GM23338 (cell line): ENCODE measurements around the gene GPD1. TPM values are rescaled to one million over a fixed set of nuclear protein-coding genes. Genes with fewer than 3 reads are reported as not detected.
A peak's percentile ranks its signal among the peaks of the same experiment; 100 is the strongest.

Experiments used
- ATAC-seq: fragments of 200-7000 bp; cut with Tn5 transposase; 3 replicates; pipeline ENCODE4 v1.9.1; 2020
- DNase-seq: peaks from one replicate; pipeline ENCODE4 v3.0.0-alpha.2; 2015; ENCODE audit warnings: low spot score
- H2AFZ ChIP-seq: fragments of 200-600 bp; sonication (generic); 2 replicates; pipeline ENCODE4 v1.8.0; 2016; ENCODE audit warnings: antibody characterized with exemption, mild to moderate bottlenecking, moderate library complexity
- H3F3A ChIP-seq: fragments of 200-600 bp; sonication (generic); replicated peaks from 2 replicates; pipeline ENCODE4 v1.8.0; 2017; ENCODE audit warnings: antibody characterized with exemption, mixed run types, low read depth
- H3K27ac ChIP-seq: fragments of 200-600 bp; sonication (generic); 2 replicates; pipeline ENCODE4 v1.6.1; 2016; ENCODE audit warnings: low read depth
- H3K27me3 ChIP-seq: fragments of 200-600 bp; sonication (generic); 2 replicates; pipeline ENCODE4 v1.8.0; 2016; ENCODE audit warnings: mild to moderate bottlenecking, mixed run types, moderate library complexity; ENCODE audit not compliant: insufficient read depth
- H3K36me3 ChIP-seq: fragments of 200-600 bp; sonication (generic); 2 replicates; pipeline ENCODE4 v1.8.0; 2016; ENCODE audit warnings: mild to moderate bottlenecking; ENCODE audit not compliant: insufficient read depth
- H3K4me1 ChIP-seq: fragments of 200-600 bp; sonication (generic); 2 replicates; pipeline ENCODE4 v1.8.0; 2016; ENCODE audit warnings: mild to moderate bottlenecking, moderate library complexity; ENCODE audit not compliant: insufficient read depth
- H3K4me2 ChIP-seq: fragments of 200-600 bp; sonication (generic); 2 replicates; pipeline ENCODE4 v1.7.1; 2017; ENCODE audit warnings: mixed run types
- H3K4me3 ChIP-seq: fragments of 200-600 bp; sonication (generic); 2 replicates; pipeline ENCODE4 v1.6.1; 2016; ENCODE audit warnings: mixed run types
- H3K79me2 ChIP-seq: fragments of 200-600 bp; sonication (generic); replicated peaks from 2 replicates; pipeline ENCODE4 v1.8.0; 2017; ENCODE audit warnings: mild to moderate bottlenecking; ENCODE audit not compliant: insufficient read depth
- H3K9me2 ChIP-seq: fragments of 200-600 bp; sonication (generic); 2 replicates; pipeline ENCODE4 v1.8.0; 2017; ENCODE audit not compliant: insufficient read depth
- H4K20me1 ChIP-seq: fragments of 200-600 bp; sonication (generic); replicated peaks from 2 replicates; pipeline ENCODE4 v1.8.0; 2017; ENCODE audit warnings: mild to moderate bottlenecking; ENCODE audit not compliant: insufficient read depth
- H3K27ac Mint-ChIP-seq: 2 replicates; pipeline ENCODE4 v1.8.0; 2020; ENCODE audit warnings: inconsistent platforms, mild to moderate bottlenecking, moderate library complexity, mixed read lengths
- H3K27me3 Mint-ChIP-seq: 3 replicates; pipeline ENCODE4 v1.8.0; 2022; ENCODE audit warnings: low read depth, mild to moderate bottlenecking, moderate library complexity, mixed read lengths, inconsistent platforms; ENCODE audit not compliant: insufficient read depth, poor library complexity
- H3K36me3 Mint-ChIP-seq: 3 replicates; pipeline ENCODE4 v1.8.0; 2021; ENCODE audit warnings: low read depth, mild to moderate bottlenecking, inconsistent platforms, moderate library complexity, mixed read lengths
- H3K4me1 Mint-ChIP-seq: 3 replicates; pipeline ENCODE4 v1.8.0; 2020; ENCODE audit warnings: mild to moderate bottlenecking, inconsistent platforms, mixed read lengths
- H3K4me3 Mint-ChIP-seq: 3 replicates; pipeline ENCODE4 v1.8.0; 2021; ENCODE audit warnings: moderate library complexity, mild to moderate bottlenecking, inconsistent platforms, mixed read lengths
- H3K9me3 Mint-ChIP-seq: 3 replicates; pipeline ENCODE4 v1.8.0; 2020; ENCODE audit warnings: moderate library complexity, mild to moderate bottlenecking, inconsistent platforms, mixed read lengths
- CREB1 ChIP-seq: fragments of 250-450 bp; sonication (Bioruptor Pico); IDR thresholded peaks from 2 replicates; pipeline ENCODE4 v1.5.0; 2020; ENCODE audit warnings: low read depth, mild to moderate bottlenecking, moderate library complexity
- ETS1 ChIP-seq: IDR thresholded peaks from 2 replicates; pipeline ENCODE4 v1.6.1; 2016; ENCODE audit warnings: antibody characterized with exemption
- EZH2 ChIP-seq: fragments of 200-600 bp; sonication (generic); IDR thresholded peaks from one replicate; pipeline ENCODE4 v1.8.0; 2017; ENCODE audit warnings: antibody characterized with exemption, mild to moderate bottlenecking, low read depth; ENCODE audit not compliant: unreplicated experiment
- EZH2phosphoT487 ChIP-seq: fragments of 200-600 bp; sonication (generic); IDR thresholded peaks from one replicate; pipeline ENCODE4 v1.8.1; 2018; ENCODE audit warnings: antibody characterized with exemption; ENCODE audit not compliant: unreplicated experiment
- JUNB ChIP-seq: IDR thresholded peaks from one replicate; pipeline ENCODE4 v1.6.1; 2016; ENCODE audit warnings: antibody characterized with exemption; ENCODE audit not compliant: unreplicated experiment
- POLR2AphosphoS5 ChIP-seq: IDR thresholded peaks from 2 replicates; pipeline ENCODE4 v1.6.1; 2016; ENCODE audit warnings: antibody characterized with exemption, low read depth
- STAT1 ChIP-seq: IDR thresholded peaks from one replicate; pipeline ENCODE4 v1.6.1; 2016; ENCODE audit warnings: antibody characterized with exemption; ENCODE audit not compliant: unreplicated experiment
- ZNF114 ChIP-seq: fragments of 250-450 bp; sonication (Bioruptor Pico); IDR thresholded peaks from 2 replicates; pipeline ENCODE4 v1.5.0; 2020; ENCODE audit warnings: mild to moderate bottlenecking, moderate library complexity
- ZNF331 ChIP-seq: fragments of 250-450 bp; sonication (Bioruptor Pico); IDR thresholded peaks from 2 replicates; pipeline ENCODE4 v1.5.0; 2020; ENCODE audit warnings: low read depth, mild to moderate bottlenecking, moderate library complexity
- polyA plus RNA-seq: library from polyadenylated mRNA; unstranded; fragments of >200 nt; fragmentation: Nextera tagmentation; extraction: Ambion mirVana; gene quantifications from 2 replicates; pipeline ENCODE4 v1.2.1, GENCODE V29; 2016
- total RNA-seq: library from RNA; depleted of rRNA; stranded (reverse); fragments of >200 nt; shearing (Covaris generic); gene quantifications from 2 replicates; pipeline ENCODE4 v1.2.3, GENCODE V29; 2014
- TF ChIP-seq, protein P1 (sequence below), 2 experiments: fragments of 200-600 bp in 1 of 2; sonication (generic) in 1 of 2; conservative IDR thresholded peaks; 2 replicates each; pipeline versions ENCODE4 v1.5.1 to v1.6.1; 2016 to 2017; ENCODE audit warnings: antibody characterized with exemption in 2 of 2, low read depth in 2 of 2, mild to moderate bottlenecking in 2 of 2, moderate library complexity in 1 of 2

The GPD1 gene
- total and polyA plus RNA-seq, 2 experiments from 2014 or later = 0.36 to 0.45 TPM

DNA sequence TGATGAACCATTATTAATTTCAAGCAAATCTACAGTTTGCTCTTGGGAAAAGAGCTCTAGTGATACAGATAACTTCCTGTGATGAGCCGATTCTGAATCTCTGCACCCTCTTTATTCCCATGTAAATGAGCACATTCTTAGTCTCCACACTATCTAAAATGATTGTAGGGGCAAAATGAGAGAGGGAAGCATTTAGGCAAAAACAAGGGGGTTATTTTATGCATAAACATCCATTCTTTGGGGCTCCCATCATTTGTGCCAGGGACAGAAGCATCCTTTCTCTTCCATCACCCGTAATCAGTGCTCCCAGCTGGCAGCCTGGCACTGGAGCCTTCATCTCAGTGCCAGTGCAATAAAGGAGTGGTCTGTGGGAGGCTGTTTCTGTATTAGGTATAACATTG is 1.7 kb upstream of the GPD1 start:
- TF ChIP-seq, protein P1, sequence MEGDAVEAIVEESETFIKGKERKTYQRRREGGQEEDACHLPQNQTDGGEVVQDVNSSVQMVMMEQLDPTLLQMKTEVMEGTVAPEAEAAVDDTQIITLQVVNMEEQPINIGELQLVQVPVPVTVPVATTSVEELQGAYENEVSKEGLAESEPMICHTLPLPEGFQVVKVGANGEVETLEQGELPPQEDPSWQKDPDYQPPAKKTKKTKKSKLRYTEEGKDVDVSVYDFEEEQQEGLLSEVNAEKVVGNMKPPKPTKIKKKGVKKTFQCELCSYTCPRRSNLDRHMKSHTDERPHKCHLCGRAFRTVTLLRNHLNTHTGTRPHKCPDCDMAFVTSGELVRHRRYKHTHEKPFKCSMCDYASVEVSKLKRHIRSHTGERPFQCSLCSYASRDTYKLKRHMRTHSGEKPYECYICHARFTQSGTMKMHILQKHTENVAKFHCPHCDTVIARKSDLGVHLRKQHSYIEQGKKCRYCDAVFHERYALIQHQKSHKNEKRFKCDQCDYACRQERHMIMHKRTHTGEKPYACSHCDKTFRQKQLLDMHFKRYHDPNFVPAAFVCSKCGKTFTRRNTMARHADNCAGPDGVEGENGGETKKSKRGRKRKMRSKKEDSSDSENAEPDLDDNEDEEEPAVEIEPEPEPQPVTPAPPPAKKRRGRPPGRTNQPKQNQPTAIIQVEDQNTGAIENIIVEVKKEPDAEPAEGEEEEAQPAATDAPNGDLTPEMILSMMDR (conservative IDR thresholded peaks at IDR 0.05; ENCODE audit: low read depth in 2 of 2) = no peak
- TF ChIP-seq EZH2phosphoT487 (no peak), ZNF331 (no peak), JUNB (no peak)
- Histone ChIP-seq H4K20me1 (no peaks in the 10 kb centered on the region; the same call in 1 of the 2 replicates), H3K27ac (no peak overlapping the region), H3K9me2 (no peaks in the 10 kb centered on the region), H3K4me1 (peaks cover 12% of the 10 kb centered on the region; the same call in 1 of the 2 replicates), H3F3A (peaks cover 8% of the 10 kb centered on the region; the same call in 1 of the 2 replicates), H3K79me2 (no peaks in the 10 kb centered on the region), H3K4me2 (no peak overlapping the region), H3K27me3 (no peaks in the 10 kb centered on the region), H3K36me3 (peaks cover 20% of the 10 kb centered on the region), H3K4me3 (no peak overlapping the region), H2AFZ (no peak overlapping the region)
- H3K4me3 Mint-ChIP-seq = no peak overlapping the region
- peaks cover 43% of the 10 kb centered on the region for H3K36me3 Mint-ChIP-seq
- H3K27me3 Mint-ChIP-seq = peaks cover 9% of the 10 kb centered on the region
- H3K9me3 Mint-ChIP-seq = no peaks in the 10 kb centered on the region
- ATAC-seq (no peak), DNase-seq (no peak)
- peaks cover 39% of the 10 kb centered on the region for H3K4me1 Mint-ChIP-seq
- 0 out of 2 replicates have a peak overlapping the region, but pooled peaks have one; percentile 60 for H3K27ac Mint-ChIP-seq

- H3K4me3 ChIP-seq = no peak overlapping the region
- Mint-ChIP-seq H3K27ac (peak overlapping the region; percentile 80), H3K27me3 (peaks cover 11% of the 10 kb centered on the region), H3K9me3 (no peaks in the 10 kb centered on the region), H3K4me3 (no peak overlapping the region), H3K4me1 (peaks cover 39% of the 10 kb centered on the region), H3K36me3 (peaks cover 36% of the 10 kb centered on the region)
- TF ChIP-seq EZH2 (no peak), ZNF331 (no peak), CREB1 (CRISPR knock-in tag) (no peak), POLR2AphosphoS5 (no peak), STAT1 (no peak), ZNF114 (CRISPR knock-in tag) (no peak), ETS1 (no peak)
- TF ChIP-seq, protein P1 (conservative IDR thresholded peaks at IDR 0.05; ENCODE audit: low read depth in 2 of 2) = no peak
- no peak overlapping the region for H2AFZ ChIP-seq
- H3K4me2 ChIP-seq = no peak overlapping the region
- ATAC-seq (peak; percentile 6), DNase-seq (peak; percentile 30)
- peaks cover 8% of the 10 kb centered on the region; the same call in 1 of the 2 replicates for H3F3A ChIP-seq
- H3K27me3 ChIP-seq = no peaks in the 10 kb centered on the region
- H4K20me1 ChIP-seq = no peaks in the 10 kb centered on the region; the same call in 1 of the 2 replicates
- no peaks in the 10 kb centered on the region for H3K79me2 ChIP-seq
- H3K9me2 ChIP-seq = no peaks in the 10 kb centered on the region
- H3K27ac ChIP-seq = no peak overlapping the region
- H3K4me1 ChIP-seq = peaks cover 12% of the 10 kb centered on the region; the same call in 1 of the 2 replicates
- H3K36me3 ChIP-seq = peaks cover 14% of the 10 kb centered on the region; the same call in 1 of the 2 replicates
These were observed 1.0 kb upstream of the GPD1 start for GRCh38 chr12:50102646-50103309.
